HL-60 (cell line): Measurements from ENCODE around the gene PRR33.

Experiments used
- DNase-seq, 2 experiments: peaks; one replicate each; pipeline ENCODE4 v3.0.0-alpha.2; 2010 to 2020; ENCODE audit warnings: low read depth in 1 of 2, low spot score in 1 of 2
- H3K27ac ChIP-seq: fragments of 250-450 bp; sonication (Bioruptor Pico); replicated peaks from 2 replicates; pipeline ENCODE4 v1.5.1; 2020; ENCODE audit warnings: mild to moderate bottlenecking, moderate library complexity
- H3K27me3 ChIP-seq: fragments of 250-450 bp; sonication (Bioruptor Pico); 2 replicates; pipeline ENCODE4 v1.5.1; 2021; ENCODE audit warnings: mild to moderate bottlenecking, moderate library complexity; ENCODE audit not compliant: insufficient read depth, poor library complexity, severe bottlenecking
- H3K4me3 ChIP-seq: replicated peaks from 2 replicates; pipeline ENCODE4 v1.5.1; 2011; ENCODE audit warnings: mild to moderate bottlenecking, control low read depth, low read length; ENCODE audit not compliant: insufficient read depth
- CTCF ChIP-seq: IDR thresholded peaks from one replicate; pipeline ENCODE4 v1.5.1; 2011; ENCODE audit warnings: low read length, control low read depth, inconsistent platforms; ENCODE audit not compliant: insufficient read depth
- GABPA ChIP-seq: IDR thresholded peaks from 2 replicates; pipeline ENCODE4 v1.6.1; 2012; ENCODE audit warnings: low read depth
- POLR2AphosphoS5 ChIP-seq: IDR thresholded peaks from 2 replicates; pipeline ENCODE4 v1.6.1; 2012; ENCODE audit warnings: low read depth
- REST ChIP-seq: IDR thresholded peaks from 2 replicates; pipeline ENCODE4 v1.6.1; 2012; ENCODE audit warnings: low read depth; ENCODE audit not compliant: insufficient replicate concordance
- SPI1 ChIP-seq: IDR thresholded peaks from 2 replicates; pipeline ENCODE4 v1.6.1; 2012; ENCODE audit warnings: low read depth, mild to moderate bottlenecking, borderline replicate concordance

PRR33 gene

GRCh38 chr11:1909524-1909923 lies 17.8 kb upstream of the PRR33 start:
- TF ChIP-seq SPI1: no peak
- no peak for TF ChIP-seq POLR2AphosphoS5
- TF ChIP-seq GABPA: no peak
- no peak for TF ChIP-seq CTCF
- TF ChIP-seq REST: no peak
- Histone ChIP-seq H3K27ac (no peak overlapping the region), H3K27me3 (no peaks in the 10 kb centered on the region), H3K4me3 (no peak overlapping the region)
- DNase-seq: no peak

- H3K27ac ChIP-seq: no peak overlapping the region
- H3K27me3 ChIP-seq: no peaks in the 10 kb centered on the region
- no peak overlapping the region for H3K4me3 ChIP-seq
- no peak for DNase-seq
- no peak for TF ChIP-seq SPI1
- no peak for TF ChIP-seq POLR2AphosphoS5
- no peak for TF ChIP-seq REST
- TF ChIP-seq CTCF: no peak
- TF ChIP-seq GABPA: no peak
Observed at GRCh38 chr11:1908618-1909017, 16.9 kb upstream of the PRR33 start.

GRCh38 chr11:1906611-1907423 lies 15.1 kb upstream of the PRR33 start:
- Histone ChIP-seq H3K4me3 (no peak overlapping the region), H3K27me3 (no peaks in the 10 kb centered on the region), H3K27ac (no peak overlapping the region)
- TF ChIP-seq GABPA (no peak), POLR2AphosphoS5 (no peak), CTCF (no peak), REST (no peak), SPI1 (no peak)
- no peak for DNase-seq
